K562 (cell line): ENCODE results near the gene ACOT7. TPM values are rescaled to one million over a fixed set of nuclear protein-coding genes. Genes with fewer than 3 reads are reported as not detected.

ENCODE experiments used
- ATAC-seq: fragments of 200-7000 bp; cut with Tn5 transposase; 3 replicates; pipeline ENCODE4 v1.9.1; 2020; ENCODE audit warnings: moderate library complexity
- BruUV-seq: library from RNA; stranded (reverse); fragments of 400-500 nt; replicated peaks from 2 replicates; lab custom pipeline; 2021; lab: Mats Ljungman, UMichigan
- CTCF ChIA-PET: fragments of 300-600 bp; formaldehyde crosslinking; extraction: SDS; loops from one replicate; lab custom pipeline; 2021; ENCODE audit warnings: low intra/inter-chr PET ratio; lab: Yijun Ruan, JAX
- POLR2A ChIA-PET: fragments of 300-600, 350-650 bp; sonication (Branson Sonifier 250); formaldehyde crosslinking; extraction: SDS; loops from one replicate; lab custom pipeline; 2021; ENCODE audit warnings: antibody characterized with exemption, inconsistent platforms; lab: Yijun Ruan, JAX
- DNase-seq, 4 experiments: peaks; one replicate each; pipeline versions ENCODE4 v3.0.0 to v3.0.0-alpha.2; 2011 to 2018; ENCODE audit warnings: low spot score in 3 of 4, mixed read lengths in 3 of 4; ENCODE audit errors: extremely low read depth in 1 of 4
- FAIRE-seq: peaks from 2 replicates; lab custom pipeline; 2011; peaks lifted over from hg19 to GRCh38; lab: Jason Lieb, UNC
- H2AFZ ChIP-seq: 2 replicates; pipeline ENCODE4 v1.6.0; 2011; ENCODE audit warnings: low read depth, low read length, control low read depth, inconsistent platforms
- H3K27ac ChIP-seq: fragments of 200-600 bp; 3 replicates; pipeline ENCODE4 v1.8.0; 2011; ENCODE audit warnings: low read depth, mild to moderate bottlenecking, control low read depth, inconsistent platforms, low read length, moderate library complexity, mixed read lengths; ENCODE audit errors: extremely low read depth
- H3K27me3 ChIP-seq, 2 experiments: fragments of 300-600 bp in 1 of 2; 2 replicates in 1 of 2; 3 replicates in 1 of 2; pipeline versions ENCODE4 v1.6.0 to v1.8.0; 2011; ENCODE audit warnings: inconsistent platforms in 2 of 2, low read length in 2 of 2, mild to moderate bottlenecking in 1 of 2, mixed read lengths in 1 of 2, moderate library complexity in 1 of 2; ENCODE audit not compliant: control insufficient read depth in 2 of 2, insufficient read depth in 2 of 2
- H3K36me3 ChIP-seq: fragments of 300-600 bp; 3 replicates; pipeline ENCODE4 v1.8.0; 2011; ENCODE audit warnings: mild to moderate bottlenecking, low read length, inconsistent platforms; ENCODE audit not compliant: control insufficient read depth, insufficient read depth
- H3K4me1 ChIP-seq, 2 experiments: fragments of 200-600 bp in 1 of 2; replicated peaks in 1 of 2; 2 replicates in 1 of 2; 3 replicates in 1 of 2; pipeline versions ENCODE4 v1.5.1 to v1.8.0; 2011; ENCODE audit warnings: inconsistent platforms in 2 of 2, low read length in 2 of 2, mild to moderate bottlenecking in 1 of 2, mixed read lengths in 1 of 2, moderate library complexity in 1 of 2; ENCODE audit not compliant: control insufficient read depth in 2 of 2, insufficient read depth in 2 of 2
- H3K4me2 ChIP-seq: 2 replicates; pipeline ENCODE4 v1.6.1; 2011; ENCODE audit warnings: low read length, control low read depth, inconsistent platforms, mixed read lengths; ENCODE audit not compliant: insufficient read depth
- H3K4me3 ChIP-seq: fragments of 200-600 bp; sonication (generic), shearing (Covaris generic); 2 replicates; pipeline ENCODE4 v1.5.1; 2016; ENCODE audit warnings: control low read depth, inconsistent platforms
- H3K79me2 ChIP-seq: fragments of 200-600 bp; 3 replicates; pipeline ENCODE4 v1.8.0; 2011; ENCODE audit warnings: low read length, inconsistent platforms; ENCODE audit not compliant: control insufficient read depth, insufficient read depth
- H3K9ac ChIP-seq, 2 experiments: 2 replicates each; pipeline versions ENCODE4 v1.6.0 to v1.6.1; 2011; ENCODE audit warnings: low read depth in 2 of 2, low read length in 2 of 2, control low read depth in 1 of 2, inconsistent platforms in 1 of 2, mild to moderate bottlenecking in 1 of 2, mixed read lengths in 1 of 2; ENCODE audit not compliant: insufficient read depth in 1 of 2
- H3K9me1 ChIP-seq: one replicate; pipeline ENCODE4 v1.6.0; 2011; ENCODE audit warnings: inconsistent platforms, mild to moderate bottlenecking, low read length, moderate library complexity; ENCODE audit not compliant: control insufficient read depth, insufficient read depth
- H3K9me3 ChIP-seq: replicated peaks from 2 replicates; pipeline ENCODE4 v1.5.1; 2011; ENCODE audit warnings: low read depth, low read length, inconsistent platforms; ENCODE audit not compliant: control insufficient read depth, insufficient read depth
- H4K20me1 ChIP-seq: replicated peaks from 2 replicates; pipeline ENCODE4 v1.6.1; 2011; ENCODE audit warnings: low read length, inconsistent platforms, mixed read lengths; ENCODE audit not compliant: control insufficient read depth, insufficient read depth
- ESRRA ChIP-seq: fragments of 450-650 bp; IDR thresholded peaks from 2 replicates; pipeline ENCODE4 v1.6.1; 2014; ENCODE audit warnings: low read depth, mild to moderate bottlenecking, moderate library complexity, borderline replicate concordance
- GABPB1 ChIP-seq: sonication (generic); formaldehyde crosslinking; IDR thresholded peaks from 2 replicates; pipeline ENCODE4 v1.8.0; 2022; ENCODE audit warnings: mild to moderate bottlenecking, missing genetic modification reagents
- L3MBTL2 ChIP-seq: fragments of 450-650 bp; IDR thresholded peaks from 2 replicates; pipeline ENCODE4 v1.6.1; 2016; ENCODE audit warnings: mild to moderate bottlenecking, moderate library complexity
- STAT5A ChIP-seq: IDR thresholded peaks from 2 replicates; pipeline ENCODE4 v1.6.1; 2012; ENCODE audit warnings: low read length, inconsistent platforms, borderline replicate concordance
- TBP ChIP-seq: optimal IDR thresholded peaks from 2 replicates; pipeline ENCODE3; 2011; ENCODE audit warnings: low read depth, low read length, improper control_type of control experiment
- ZBTB7A ChIP-seq: IDR thresholded peaks from 2 replicates; pipeline ENCODE4 v1.6.1; 2011; ENCODE audit warnings: low read depth, mild to moderate bottlenecking, low read length, moderate library complexity, borderline replicate concordance; ENCODE audit not compliant: control insufficient read depth
- ZNF184 ChIP-seq: sonication (generic); formaldehyde crosslinking; IDR thresholded peaks from 2 replicates; pipeline ENCODE4 v1.5.0; 2020; ENCODE audit warnings: missing genetic modification reagents
- WGBS: fragments of 100-300 bp; shearing (Covaris generic); methylation state at CpG from one replicate; pipeline ENCODE4 v1.1.6; 2016; ENCODE audit warnings: low coverage, mixed read lengths; ENCODE audit not compliant: insufficient coverage; ENCODE audit errors: missing lambda C conversion rate; 5-methylcytosine and 5-hydroxymethylcytosine counted together
- in situ Hi-C: fragments of 300-500 bp; cut with MboI; formaldehyde crosslinking; loops from 4 replicates; pipeline ENCODE4 v1.15.0; 2018; ENCODE audit warnings: inconsistent platforms, mixed read lengths
- intact Hi-C: fragments of 100-400 bp; cut with micrococcal nuclease; formaldehyde crosslinking; loops from 2 replicates; pipeline ENCODE4 v1.14.2; 2022
- polyA plus RNA-seq, 8 experiments: library from polyadenylated mRNA; depleted of rRNA in 4 of 8; stranded (reverse) in 5 of 8; unstranded in 3 of 8; fragments of >200 nt; fragmentation: Nextera tagmentation in 2 of 8; fragmentation: Illumina TruSeq in 1 of 8; extraction: Ambion mirVana in 2 of 8; extraction: Trizol in 1 of 8; gene quantifications; 2 replicates each; pipeline versions ENCODE4 v1.2.1 to v1.2.3, GENCODE V29; 2011 to 2014; ENCODE audit warnings: inconsistent platforms in 1 of 8, missing spikeins in 1 of 8
- total RNA-seq, 7 experiments: library from RNA; depleted of rRNA in 6 of 7; stranded (reverse); fragments of >200 nt in 6 of 7; fragmentation: Illumina TruSeq in 2 of 7; extraction: Trizol in 2 of 7; gene quantifications; 2 replicates each; pipeline versions ENCODE4 v1.2.1 to v1.2.3, GENCODE V29; 2011 to 2021; ENCODE audit warnings: low replicate concordance in 1 of 7
- TF ChIP-seq, protein P1 (sequence below), 2 experiments: fragments of 450-650 bp; formaldehyde crosslinking in 1 of 2; IDR thresholded peaks; 2 replicates each; pipeline versions ENCODE4 v1.4.0 to v1.6.1; 2014 to 2020; ENCODE audit warnings: mild to moderate bottlenecking in 2 of 2, borderline replicate concordance in 1 of 2, low read depth in 1 of 2
- TF ChIP-seq, protein P2 (sequence below): sonication (generic); formaldehyde crosslinking; IDR thresholded peaks from 2 replicates; pipeline ENCODE4 v1.8.0; 2022; ENCODE audit warnings: mild to moderate bottlenecking, missing genetic modification reagents

ACOT7 gene
- total and polyA plus RNA-seq, 9 of the 15 experiments (the other 6 are each of a cell fraction or from before 2014, with no cell fraction given), result 7.0 to 92.6 (median 37.2) TPM

DNA sequence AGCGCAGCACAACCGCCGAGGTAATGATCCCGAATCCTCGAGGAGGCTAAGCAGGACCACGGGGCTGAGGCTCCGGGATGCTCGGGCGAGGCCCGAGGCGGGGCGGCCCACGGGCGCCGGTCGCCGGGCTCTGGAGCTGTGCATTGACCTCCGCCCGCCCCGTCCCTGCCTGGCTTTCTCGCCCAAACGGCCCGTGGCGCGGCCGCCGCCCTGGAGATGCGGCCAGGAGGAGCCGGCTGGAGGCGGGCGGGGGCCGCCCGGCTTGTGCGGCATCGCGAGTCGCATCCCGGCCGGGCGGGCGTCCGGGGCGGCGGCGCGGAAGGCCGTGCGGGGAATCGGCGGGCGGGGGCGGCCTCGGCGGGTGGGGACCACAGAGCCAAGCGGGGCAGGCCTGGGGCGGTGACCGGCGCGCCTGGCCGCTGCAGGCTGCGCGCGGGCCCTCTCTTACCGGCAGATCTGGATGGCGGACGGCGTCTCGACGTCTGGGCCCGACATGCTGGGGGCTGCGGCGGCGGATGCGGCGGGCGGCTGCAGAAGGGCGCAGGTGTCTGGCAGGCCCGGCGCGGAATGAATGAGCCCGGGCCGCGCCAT lies 663 bp downstream of the ACOT7 start:
- Histone ChIP-seq H3K27me3 (no peaks in the 10 kb centered on the region), H3K4me2 (peak overlapping the region; percentile 83), H2AFZ (peak overlapping the region; percentile 91), H4K20me1 (peaks cover 7% of the 10 kb centered on the region), H3K36me3 (no peaks in the 10 kb centered on the region), H3K9ac (peak overlapping the region; percentile 34 to 92), H3K79me2 (peaks cover 20% of the 10 kb centered on the region), H3K27ac (peak overlapping the region; percentile 91; the same call in 1 of the 3 replicates), H3K4me1 (peaks cover 13 to 21% of the 10 kb centered on the region in 2 experiments), H3K9me3 (no peaks in the 10 kb centered on the region), H3K4me3 (peak overlapping the region; percentile 91), H3K9me1 (no peaks in the 10 kb centered on the region)
- in situ Hi-C loops (loop anchor here (5.0 kb wide), 1 partner anchor 164 kb away; the partner anchor contains the start of gene TAS1R1), intact Hi-C loops (no loop called here)
- BruUV-seq, result no TSS peak
- WGBS, result under 1% methylated on average over 62 of the region's 83 CpGs
- ChIA-PET CTCF (no interaction called here), POLR2A (interaction anchor here (0.6 to 4.8 kb wide), 15 partner anchors 8 to 667 kb away, joined by 3 to 43 read pairs (median 5); partner anchors contain the start of genes NOL9 and TAS1R1)
- peak in 3 of 4 experiments; percentile 69 to 88 (median 86) for DNase-seq
- no peak for FAIRE-seq
- peak; percentile 57 for ATAC-seq
- TF ChIP-seq L3MBTL2 (no peak), ESRRA (no peak), GABPB1 (CRISPR knock-in tag) (peak; percentile 4; the same call in 1 of the 2 replicates), ZBTB7A (0 out of 2 replicates have a peak, but pooled peaks have one; percentile 64), ZNF184 (no peak), STAT5A (no peak), TBP (peak; percentile 82)
- TF ChIP-seq, protein P1, sequence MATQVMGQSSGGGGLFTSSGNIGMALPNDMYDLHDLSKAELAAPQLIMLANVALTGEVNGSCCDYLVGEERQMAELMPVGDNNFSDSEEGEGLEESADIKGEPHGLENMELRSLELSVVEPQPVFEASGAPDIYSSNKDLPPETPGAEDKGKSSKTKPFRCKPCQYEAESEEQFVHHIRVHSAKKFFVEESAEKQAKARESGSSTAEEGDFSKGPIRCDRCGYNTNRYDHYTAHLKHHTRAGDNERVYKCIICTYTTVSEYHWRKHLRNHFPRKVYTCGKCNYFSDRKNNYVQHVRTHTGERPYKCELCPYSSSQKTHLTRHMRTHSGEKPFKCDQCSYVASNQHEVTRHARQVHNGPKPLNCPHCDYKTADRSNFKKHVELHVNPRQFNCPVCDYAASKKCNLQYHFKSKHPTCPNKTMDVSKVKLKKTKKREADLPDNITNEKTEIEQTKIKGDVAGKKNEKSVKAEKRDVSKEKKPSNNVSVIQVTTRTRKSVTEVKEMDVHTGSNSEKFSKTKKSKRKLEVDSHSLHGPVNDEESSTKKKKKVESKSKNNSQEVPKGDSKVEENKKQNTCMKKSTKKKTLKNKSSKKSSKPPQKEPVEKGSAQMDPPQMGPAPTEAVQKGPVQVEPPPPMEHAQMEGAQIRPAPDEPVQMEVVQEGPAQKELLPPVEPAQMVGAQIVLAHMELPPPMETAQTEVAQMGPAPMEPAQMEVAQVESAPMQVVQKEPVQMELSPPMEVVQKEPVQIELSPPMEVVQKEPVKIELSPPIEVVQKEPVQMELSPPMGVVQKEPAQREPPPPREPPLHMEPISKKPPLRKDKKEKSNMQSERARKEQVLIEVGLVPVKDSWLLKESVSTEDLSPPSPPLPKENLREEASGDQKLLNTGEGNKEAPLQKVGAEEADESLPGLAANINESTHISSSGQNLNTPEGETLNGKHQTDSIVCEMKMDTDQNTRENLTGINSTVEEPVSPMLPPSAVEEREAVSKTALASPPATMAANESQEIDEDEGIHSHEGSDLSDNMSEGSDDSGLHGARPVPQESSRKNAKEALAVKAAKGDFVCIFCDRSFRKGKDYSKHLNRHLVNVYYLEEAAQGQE (IDR thresholded peaks at IDR 0.05; ENCODE audit: borderline replicate concordance), result 0 out of 2 replicates have a peak, but pooled peaks have one; percentile 7
- TF ChIP-seq, protein P1 (CRISPR knock-in tag; IDR thresholded peaks at IDR 0.05; ENCODE audit: low read depth), result no peak
- TF ChIP-seq, protein P2, sequence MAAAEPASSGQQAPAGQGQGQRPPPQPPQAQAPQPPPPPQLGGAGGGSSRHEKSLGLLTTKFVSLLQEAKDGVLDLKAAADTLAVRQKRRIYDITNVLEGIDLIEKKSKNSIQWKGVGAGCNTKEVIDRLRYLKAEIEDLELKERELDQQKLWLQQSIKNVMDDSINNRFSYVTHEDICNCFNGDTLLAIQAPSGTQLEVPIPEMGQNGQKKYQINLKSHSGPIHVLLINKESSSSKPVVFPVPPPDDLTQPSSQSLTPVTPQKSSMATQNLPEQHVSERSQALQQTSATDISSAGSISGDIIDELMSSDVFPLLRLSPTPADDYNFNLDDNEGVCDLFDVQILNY (CRISPR knock-in tag), result 0 out of 2 replicates have a peak, but pooled peaks have one; percentile 4
